Spleen (tissue), 11 donors: ENCODE data around the gene BRD3. TPM values are rescaled to one million over a fixed set of nuclear protein-coding genes. Genes with fewer than 3 reads are reported as not detected.
A peak's percentile ranks its signal among the peaks of the same experiment; 100 is the strongest.

ENCODE experiments used
- DNase-seq: peaks from one replicate; pipeline ENCODE4 v3.0.0-alpha.2; 2020
- H3K27ac ChIP-seq, 8 donors: fragments of 200-600 bp; sonication (generic) in 7 of 8; 1 replicate in 4 of 8; 2 replicates in 4 of 8; pipeline versions ENCODE4 v1.5.0 to v1.8.0; 2016 to 2021; ENCODE audit warnings: inconsistent platforms in 4 of 8, mild to moderate bottlenecking in 4 of 8, moderate library complexity in 1 of 8
- H3K27me3 ChIP-seq, 7 donors: fragments of 200-600 bp; sonication (generic) in 6 of 7; replicated peaks in 1 of 7; 1 replicate in 4 of 7; 2 replicates in 3 of 7; pipeline versions ENCODE4 v1.5.0 to v1.8.0; 2016 to 2021; ENCODE audit warnings: inconsistent platforms in 3 of 7, mild to moderate bottlenecking in 1 of 7
- H3K36me3 ChIP-seq, 6 donors: fragments of 200-600 bp; sonication (generic) in 5 of 6; 1 replicate in 4 of 6; 2 replicates in 2 of 6; pipeline versions ENCODE4 v1.5.0 to v1.8.0; 2016 to 2021; ENCODE audit warnings: inconsistent platforms in 2 of 6
- H3K4me1 ChIP-seq, 6 donors: fragments of 200-600 bp; sonication (generic) in 5 of 6; 1 replicate in 3 of 6; 2 replicates in 3 of 6; pipeline versions ENCODE4 v1.5.0 to v1.8.0; 2016 to 2021; ENCODE audit warnings: inconsistent platforms in 3 of 6
- H3K4me3 ChIP-seq, 8 donors: fragments of 200-600 bp; sonication (generic) in 7 of 8; 1 replicate in 4 of 8; 2 replicates in 4 of 8; pipeline versions ENCODE4 v1.5.0 to v1.8.0; 2016 to 2021; ENCODE audit warnings: inconsistent platforms in 4 of 8, mild to moderate bottlenecking in 4 of 8, moderate library complexity in 2 of 8
- H3K9me3 ChIP-seq, 8 donors: fragments of 200-600 bp; sonication (generic) in 7 of 8; 1 replicate in 4 of 8; 2 replicates in 4 of 8; pipeline versions ENCODE4 v1.5.0 to v1.8.0; 2016 to 2021; ENCODE audit warnings: inconsistent platforms in 4 of 8
- POLR2A ChIP-seq, 3 donors: fragments of 450-650 bp; IDR thresholded peaks; one replicate each; pipeline ENCODE4 v1.5.1; 2017; ENCODE audit warnings: antibody characterized with exemption in 3 of 3, mild to moderate bottlenecking in 1 of 3
- POLR2AphosphoS5 ChIP-seq, 3 donors: sonication (generic); formaldehyde crosslinking; IDR thresholded peaks; one replicate each; pipeline ENCODE4 v1.5.1; 2017; ENCODE audit warnings: antibody characterized with exemption in 3 of 3
- WGBS, 5 donors: extraction: QIAGEN DNeasy Blood & Tissue Kit in 3 of 5; methylation state at CpG; one replicate each; pipeline versions ENCODE4 v1.1.5 to v1.1.7; 2013 to 2018; 5-methylcytosine and 5-hydroxymethylcytosine counted together
- intact Hi-C: fragments of 100-400 bp; cut with DNase I; formaldehyde crosslinking; loops from one replicate; pipeline ENCODE4 v1.15.0; 2023; ENCODE audit warnings: low total_unique reads
- polyA plus RNA-seq, 3 donors: library from polyadenylated mRNA; stranded (reverse); fragments of 200-250 nt; gene quantifications; one replicate each; pipeline ENCODE4 v1.2.1, GENCODE V29; 2013
- total RNA-seq, 7 donors: library from RNA; depleted of rRNA in 3 of 7; stranded (reverse); fragments of >200 nt in 3 of 7; fragmentation: NEBNext Ultra II Directional in 4 of 7; extraction: Animal tissue kit (Norgen Biotek cat#: 25700) in 4 of 7; gene quantifications; one replicate each; pipeline versions ENCODE4 v1.1.0 to v1.2.1, GENCODE V29; 2016 to 2021
- TF ChIP-seq, protein P1 (sequence below), 11 experiments: fragments of 200-600 bp in 7 of 11; fragments of 450-650 bp in 4 of 11; sonication (generic) in 4 of 11; IDR thresholded peaks in 8 of 11; conservative IDR thresholded peaks in 3 of 11; 1 replicate in 7 of 11; 2 replicates in 4 of 11; pipeline versions ENCODE4 v1.4.0 to v1.8.0; 2016 to 2021; ENCODE audit warnings: antibody characterized with exemption in 11 of 11, inconsistent platforms in 4 of 11, mild to moderate bottlenecking in 1 of 11
- donor health status: healthy with polysubstance abuse.
- donor health status: DM: no; HTN: no; CAD: no; lungs with moderate emphysema.
- donor health status: DM: no; HTN: no; CAD: no.
- donor health status: Bipolar disorder and iron deficiency.
- donor health status: healthy.
- donor health status: DM: no; HTN: no; CAD: no.
- donor health status: DM: yes; HTN: yes; CAD: no.

The BRD3 gene
- total and polyA plus RNA-seq, 10 donors, result 5.9 to 54.0 (median 30.0) TPM

DNA sequence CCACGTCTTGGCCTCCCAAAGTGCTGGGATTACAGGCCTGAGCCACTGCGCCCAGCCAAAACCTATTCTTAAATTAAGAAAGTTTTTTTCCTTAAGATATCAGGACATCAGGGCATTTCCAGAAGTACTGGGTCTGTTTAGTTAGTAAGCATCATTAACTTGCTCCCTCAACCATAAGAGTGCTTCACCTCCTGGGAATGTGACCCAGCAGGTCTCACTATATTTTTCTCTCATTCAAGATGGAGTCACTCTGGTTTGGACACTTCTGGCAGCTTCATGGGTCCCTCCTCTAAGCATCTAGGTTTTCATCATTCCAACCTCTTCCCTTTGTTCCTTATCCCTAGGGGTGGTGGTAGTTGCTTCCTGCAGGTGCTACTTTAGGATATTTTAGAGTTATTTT, 52.9 kb downstream of the BRD3 start:
- intact Hi-C loops, result no loop called here
- H3K27ac ChIP-seq, result no peak overlapping the region
- WGBS, 5 donors, result 89 to 100% (median 94%) methylated on average over 2 of the region's 2 CpGs
- no peaks in the 10 kb centered on the region for H3K36me3 ChIP-seq
- H3K9me3 ChIP-seq, result peaks cover 0 to 12% (median 4%) of the 10 kb centered on the region in 8 donors
- H3K4me3 ChIP-seq, result no peak overlapping the region
- H3K4me1 ChIP-seq, result no peaks in the 10 kb centered on the region
- H3K27me3 ChIP-seq, result no peaks in the 10 kb centered on the region
- TF ChIP-seq, protein P1, sequence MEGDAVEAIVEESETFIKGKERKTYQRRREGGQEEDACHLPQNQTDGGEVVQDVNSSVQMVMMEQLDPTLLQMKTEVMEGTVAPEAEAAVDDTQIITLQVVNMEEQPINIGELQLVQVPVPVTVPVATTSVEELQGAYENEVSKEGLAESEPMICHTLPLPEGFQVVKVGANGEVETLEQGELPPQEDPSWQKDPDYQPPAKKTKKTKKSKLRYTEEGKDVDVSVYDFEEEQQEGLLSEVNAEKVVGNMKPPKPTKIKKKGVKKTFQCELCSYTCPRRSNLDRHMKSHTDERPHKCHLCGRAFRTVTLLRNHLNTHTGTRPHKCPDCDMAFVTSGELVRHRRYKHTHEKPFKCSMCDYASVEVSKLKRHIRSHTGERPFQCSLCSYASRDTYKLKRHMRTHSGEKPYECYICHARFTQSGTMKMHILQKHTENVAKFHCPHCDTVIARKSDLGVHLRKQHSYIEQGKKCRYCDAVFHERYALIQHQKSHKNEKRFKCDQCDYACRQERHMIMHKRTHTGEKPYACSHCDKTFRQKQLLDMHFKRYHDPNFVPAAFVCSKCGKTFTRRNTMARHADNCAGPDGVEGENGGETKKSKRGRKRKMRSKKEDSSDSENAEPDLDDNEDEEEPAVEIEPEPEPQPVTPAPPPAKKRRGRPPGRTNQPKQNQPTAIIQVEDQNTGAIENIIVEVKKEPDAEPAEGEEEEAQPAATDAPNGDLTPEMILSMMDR (IDR thresholded peaks at IDR 0.05 in 8 of 11, conservative IDR thresholded peaks at IDR 0.05 in 3 of 11), result no peak
- TF ChIP-seq POLR2A (IDR thresholded peaks at IDR 0.05) (no peak), POLR2AphosphoS5 (IDR thresholded peaks at IDR 0.05) (no peak)
- no peak for DNase-seq

DNA sequence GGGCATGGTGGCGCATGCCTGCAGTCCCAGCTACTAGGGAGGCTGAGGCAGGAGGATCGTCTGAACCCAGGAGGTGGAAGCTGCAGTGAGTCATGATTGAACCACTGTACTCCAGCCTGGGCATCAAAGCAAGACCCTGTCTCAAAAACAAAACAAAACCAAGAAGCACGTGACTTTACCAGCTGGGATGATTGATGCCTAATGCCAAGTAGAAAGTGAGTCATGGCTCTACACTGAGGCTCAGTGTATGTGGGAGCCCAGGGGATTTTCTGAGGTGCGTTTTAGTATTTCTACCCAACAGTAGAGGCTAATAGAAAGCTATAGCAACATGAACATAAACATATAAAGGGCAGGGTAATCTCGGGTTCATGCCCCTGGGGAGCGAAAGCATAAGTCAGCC, 56.4 kb downstream of the BRD3 start:
- 84 to 92% (median 86%) methylated on average over 6 of the region's 6 CpGs for WGBS, 5 donors
- Histone ChIP-seq H3K4me3 (no peak overlapping the region), H3K27ac (no peak overlapping the region), H3K36me3 (no peaks in the 10 kb centered on the region), H3K27me3 (peaks cover 0 to 29% (median 0%) of the 10 kb centered on the region in 7 donors), H3K4me1 (no peaks in the 10 kb centered on the region), H3K9me3 (peaks cover 0 to 12% (median 4%) of the 10 kb centered on the region in 8 donors)
- no peak for DNase-seq
- no peak for TF ChIP-seq POLR2AphosphoS5 (IDR thresholded peaks at IDR 0.05)
- no peak for TF ChIP-seq POLR2A (IDR thresholded peaks at IDR 0.05)
- TF ChIP-seq, protein P1 (IDR thresholded peaks at IDR 0.05 in 8 of 11, conservative IDR thresholded peaks at IDR 0.05 in 3 of 11), result no peak
- intact Hi-C loops, result no loop called here

DNA sequence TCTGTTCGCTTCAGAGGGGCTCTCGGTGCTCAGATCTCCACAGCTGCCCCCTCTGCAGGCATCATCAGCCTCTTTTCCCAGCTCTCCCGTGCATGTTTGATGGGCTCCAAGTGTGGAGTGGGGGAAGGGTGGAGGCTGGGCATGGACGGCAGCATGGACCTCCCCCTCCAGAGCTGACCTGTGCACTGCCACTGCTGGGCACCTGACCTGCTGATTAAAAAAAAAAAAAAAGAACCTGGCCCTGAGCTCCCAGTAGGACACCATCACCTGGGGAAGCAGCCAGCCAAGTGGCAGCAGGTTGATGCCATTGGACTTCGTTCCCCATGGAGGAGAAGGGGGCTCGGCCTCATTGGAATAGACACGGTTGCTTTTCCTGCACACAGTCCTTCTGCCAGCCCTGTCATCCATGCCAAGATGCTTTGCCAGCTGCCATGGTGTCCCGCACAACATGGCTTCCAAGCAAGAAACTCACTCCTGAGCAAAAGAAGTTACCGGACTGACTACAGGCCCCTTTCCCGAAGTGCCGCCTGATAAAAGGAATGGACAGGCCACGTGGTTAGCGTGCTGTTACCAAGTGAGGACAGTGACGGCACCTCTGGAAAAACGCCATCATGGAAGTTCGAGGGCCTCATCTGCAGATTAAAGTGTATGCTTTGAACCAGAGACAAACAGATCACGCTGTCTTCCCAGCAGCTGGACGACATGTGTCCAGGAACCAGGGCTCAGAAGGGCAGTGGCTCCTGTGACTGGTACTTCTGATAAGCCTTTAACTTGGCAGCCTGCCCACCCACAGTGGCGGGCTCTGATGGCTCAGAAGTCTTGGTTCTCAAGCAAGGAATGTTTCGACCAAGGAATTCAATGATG, 57.3 kb downstream of the BRD3 start:
- peak; percentile 39 for DNase-seq
- intact Hi-C loops, result no loop called here
- no peaks in the 10 kb centered on the region for H3K4me1 ChIP-seq

DNA sequence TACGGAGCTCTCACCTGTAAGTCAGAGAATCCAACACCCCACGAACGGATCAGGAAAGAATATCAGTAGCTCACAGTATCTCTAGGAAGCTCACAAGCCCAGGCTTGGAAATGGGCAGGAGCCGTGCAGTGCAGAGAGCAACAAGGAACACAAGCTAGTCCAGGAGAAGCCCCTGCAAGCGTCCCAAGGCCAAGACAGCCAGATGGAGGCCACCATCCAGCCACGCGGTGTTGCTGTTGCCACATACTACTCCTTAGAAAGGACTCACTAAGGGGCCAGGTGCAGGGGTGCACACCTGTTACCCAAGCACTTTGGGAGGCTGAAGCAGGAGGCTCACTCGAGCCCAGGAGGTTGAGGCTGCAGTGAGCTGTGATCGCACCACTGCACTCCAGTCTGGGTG, 60.3 kb downstream of the BRD3 start:
- no peak overlapping the region for H3K4me3 ChIP-seq
- peak; percentile 30 for DNase-seq
- H3K27me3 ChIP-seq, result peaks cover 0 to 52% (median 0%) of the 10 kb centered on the region in 7 donors
- TF ChIP-seq, protein P1 (IDR thresholded peaks at IDR 0.05 in 8 of 11, conservative IDR thresholded peaks at IDR 0.05 in 3 of 11), result no peak
- no peak for TF ChIP-seq POLR2AphosphoS5 (IDR thresholded peaks at IDR 0.05)
- TF ChIP-seq POLR2A (IDR thresholded peaks at IDR 0.05), result no peak
- H3K36me3 ChIP-seq, result no peaks in the 10 kb centered on the region
- no peak overlapping the region for H3K27ac ChIP-seq
- intact Hi-C loops, result no loop called here
- H3K9me3 ChIP-seq, result peaks cover 0 to 4% (median 0%) of the 10 kb centered on the region in 8 donors
- H3K4me1 ChIP-seq, result no peaks in the 10 kb centered on the region
- 75 to 91% (median 79%) methylated on average over 9 of the region's 9 CpGs for WGBS, 5 donors

More for the DNA sequence above, 57.3 kb downstream of the BRD3 start:
- WGBS, 5 donors, result 51 to 61% (median 56%) methylated on average over 20 of the region's 20 CpGs
- Histone ChIP-seq H3K27me3 (peaks cover 0 to 32% (median 0%) of the 10 kb centered on the region in 7 donors), H3K4me3 (no peak overlapping the region), H3K9me3 (peaks cover 0 to 12% (median 4%) of the 10 kb centered on the region in 8 donors), H3K27ac (no peak overlapping the region), H3K36me3 (no peaks in the 10 kb centered on the region)
- TF ChIP-seq POLR2A (IDR thresholded peaks at IDR 0.05) (no peak), POLR2AphosphoS5 (IDR thresholded peaks at IDR 0.05) (no peak)
- TF ChIP-seq, protein P1 (IDR thresholded peaks at IDR 0.05 in 8 of 11, conservative IDR thresholded peaks at IDR 0.05 in 3 of 11), result no peak
